ENCODE measurements around the gene GAS6. TPM values are rescaled to one million over a fixed set of nuclear protein-coding genes. Genes with fewer than 3 reads are reported as not detected.
"Not testable (repeated sequence)": the region's sequence is repeated elsewhere in the genome, so short reads cannot be mapped to it uniquely, and the experiment has no call there.

Gene GAS6
- total RNA-seq, 6 donors from 2014 or later, result 129 to 299 (median 180) TPM

DNA sequence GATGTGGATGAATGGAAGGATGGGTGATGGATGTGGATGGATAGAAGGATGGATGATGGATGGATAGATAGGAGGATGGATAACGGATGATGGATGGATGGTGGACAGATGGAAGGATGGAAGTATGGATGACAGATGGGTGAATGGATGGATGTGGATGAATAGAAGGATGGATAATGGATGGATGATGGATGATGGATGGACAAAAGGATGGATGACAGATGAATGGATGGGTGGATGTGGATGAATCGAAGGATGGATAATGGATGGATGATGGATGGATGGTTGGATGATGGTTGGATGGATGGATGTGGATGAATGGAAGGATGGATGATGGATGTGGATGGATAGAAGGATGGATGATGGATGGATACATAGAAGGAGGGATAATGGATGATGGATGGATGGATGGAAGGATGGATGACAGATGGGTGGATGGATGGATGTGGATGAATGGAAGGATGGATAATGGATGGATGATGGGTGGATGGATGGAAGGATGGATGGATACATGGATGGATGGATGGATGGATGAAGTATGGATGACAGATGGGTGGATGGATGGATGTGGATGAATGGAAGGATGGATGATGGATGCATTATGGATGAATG, 65.6 kb downstream of the GAS6 start:
- 80 to 83% methylated on average over 2 of the region's 2 CpGs for WGBS, 2 donors
- Histone ChIP-seq H3K4me3 (no peak overlapping the region), H3K27ac (no peak overlapping the region), H3K27me3 (no peaks in the 10 kb centered on the region), H3K9me3 (no peaks in the 10 kb centered on the region), H3K36me3 (peaks cover 0 to 25% (median 2%) of the 10 kb centered on the region in 4 donors), H3K4me1 (peaks cover 0 to 11% (median 8%) of the 10 kb centered on the region in 4 donors)
- DNase-seq, result no peak
- no peak for ATAC-seq (ENCODE audit: low FRiP score in 2 of 2)
- TF ChIP-seq, protein P1, sequence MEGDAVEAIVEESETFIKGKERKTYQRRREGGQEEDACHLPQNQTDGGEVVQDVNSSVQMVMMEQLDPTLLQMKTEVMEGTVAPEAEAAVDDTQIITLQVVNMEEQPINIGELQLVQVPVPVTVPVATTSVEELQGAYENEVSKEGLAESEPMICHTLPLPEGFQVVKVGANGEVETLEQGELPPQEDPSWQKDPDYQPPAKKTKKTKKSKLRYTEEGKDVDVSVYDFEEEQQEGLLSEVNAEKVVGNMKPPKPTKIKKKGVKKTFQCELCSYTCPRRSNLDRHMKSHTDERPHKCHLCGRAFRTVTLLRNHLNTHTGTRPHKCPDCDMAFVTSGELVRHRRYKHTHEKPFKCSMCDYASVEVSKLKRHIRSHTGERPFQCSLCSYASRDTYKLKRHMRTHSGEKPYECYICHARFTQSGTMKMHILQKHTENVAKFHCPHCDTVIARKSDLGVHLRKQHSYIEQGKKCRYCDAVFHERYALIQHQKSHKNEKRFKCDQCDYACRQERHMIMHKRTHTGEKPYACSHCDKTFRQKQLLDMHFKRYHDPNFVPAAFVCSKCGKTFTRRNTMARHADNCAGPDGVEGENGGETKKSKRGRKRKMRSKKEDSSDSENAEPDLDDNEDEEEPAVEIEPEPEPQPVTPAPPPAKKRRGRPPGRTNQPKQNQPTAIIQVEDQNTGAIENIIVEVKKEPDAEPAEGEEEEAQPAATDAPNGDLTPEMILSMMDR (IDR thresholded peaks at IDR 0.05), result no peak
- TF ChIP-seq EP300 (IDR thresholded peaks at IDR 0.05) (no peak), POLR2A (IDR thresholded peaks at IDR 0.05) (no peak), POLR2AphosphoS5 (IDR thresholded peaks at IDR 0.05) (no peak)

DNA sequence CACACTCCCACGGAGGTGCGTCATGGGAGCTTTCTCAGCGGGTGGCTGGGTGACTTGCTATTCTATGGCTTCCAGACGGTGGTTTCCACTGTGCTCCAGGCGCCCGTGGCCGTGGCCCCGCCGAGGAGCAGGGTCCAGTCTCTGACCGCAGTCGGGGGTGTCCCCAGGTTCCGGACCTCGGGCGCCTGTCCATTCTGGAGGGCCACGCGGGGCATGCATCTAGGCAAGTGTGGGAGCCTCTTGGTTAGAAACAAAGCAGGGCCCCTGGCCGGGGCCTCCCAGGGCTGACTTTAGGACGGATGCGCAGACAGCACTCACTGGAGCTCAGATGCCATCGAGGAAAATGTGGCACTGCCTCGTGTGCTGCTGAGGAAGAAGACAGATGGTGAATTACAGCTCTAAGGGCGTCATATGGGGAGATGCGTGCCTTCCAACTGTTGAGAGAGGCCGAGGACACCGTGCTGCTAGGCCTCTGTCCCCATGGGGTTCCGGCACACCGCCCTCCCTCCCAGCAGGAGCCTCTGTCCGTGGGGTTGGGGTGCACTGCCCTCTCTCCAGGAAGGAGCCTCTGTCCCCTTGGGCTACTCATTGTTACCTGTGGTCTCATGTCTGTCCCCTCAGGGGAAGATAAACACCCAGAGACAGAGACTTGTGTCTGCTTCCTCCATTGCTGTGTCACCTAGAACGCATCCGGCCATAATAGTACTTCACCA, 66.8 kb downstream of the GAS6 start:
- peaks cover 0 to 8% (median 5%) of the 10 kb centered on the region in 4 donors for H3K4me1 ChIP-seq
- H3K27me3 ChIP-seq, result no peaks in the 10 kb centered on the region
- ATAC-seq (ENCODE audit: low FRiP score in 2 of 2) (no peak), DNase-seq (peak in 1 of 2 donors; percentile 77)
- TF ChIP-seq EP300 (IDR thresholded peaks at IDR 0.05) (no peak), POLR2A (IDR thresholded peaks at IDR 0.05) (no peak), POLR2AphosphoS5 (IDR thresholded peaks at IDR 0.05) (no peak)
- TF ChIP-seq, protein P1 (IDR thresholded peaks at IDR 0.05), result no peak
- H3K9me3 ChIP-seq, result no peaks in the 10 kb centered on the region
- WGBS, 2 donors, result 93 to 95% methylated on average over 18 to 28 of the region's 30 CpGs
- H3K36me3 ChIP-seq, result peaks cover 0 to 25% (median 2%) of the 10 kb centered on the region in 4 donors
- H3K27ac ChIP-seq, result no peak overlapping the region
- no peak overlapping the region for H3K4me3 ChIP-seq

DNA sequence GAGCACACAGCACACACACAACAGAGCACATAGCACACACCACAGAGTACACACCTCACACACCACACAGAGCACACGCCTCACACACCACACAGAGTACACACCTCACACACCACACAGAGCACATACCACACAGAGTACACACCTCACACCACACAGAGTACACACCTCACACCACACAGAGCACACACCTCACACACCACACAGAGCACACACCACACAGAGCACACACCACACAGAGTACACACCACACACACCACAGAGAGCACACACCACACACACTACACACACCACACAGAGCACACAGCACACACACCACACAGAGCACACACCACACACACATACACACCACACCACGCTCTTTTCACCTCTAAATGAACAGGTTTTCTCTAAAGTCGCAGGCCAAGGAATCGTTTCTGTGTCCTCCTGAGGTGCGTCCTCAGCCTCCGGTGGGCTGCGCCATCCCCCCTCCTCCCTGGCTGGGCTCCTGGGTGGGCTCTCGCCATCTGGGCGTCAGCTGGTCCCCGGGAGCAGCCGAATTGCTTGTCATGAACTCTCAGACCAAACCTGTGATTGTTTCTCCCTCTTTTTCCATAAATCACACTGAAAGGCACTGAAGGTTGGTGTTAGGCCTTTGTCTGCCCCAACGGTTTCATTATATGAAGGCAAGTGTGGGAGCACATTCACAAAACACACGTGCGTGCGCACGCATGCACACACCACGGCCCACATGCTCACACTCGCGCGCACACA, 67.5 kb downstream of the GAS6 start:
- DNase-seq, result no peak
- Histone ChIP-seq H3K27ac (no peak overlapping the region), H3K4me1 (peaks cover 0 to under 1% (median 0%) of the 10 kb centered on the region in 4 donors), H3K9me3 (no peaks in the 10 kb centered on the region), H3K27me3 (no peaks in the 10 kb centered on the region), H3K36me3 (peaks cover 0 to 25% (median 2%) of the 10 kb centered on the region in 4 donors), H3K4me3 (no peak overlapping the region)
- WGBS, 2 donors, result 78 to 88% methylated on average over 19 to 20 of the region's 20 CpGs
- no peak for ATAC-seq (ENCODE audit: low FRiP score in 2 of 2)
- no peak for TF ChIP-seq POLR2A (IDR thresholded peaks at IDR 0.05)
- no peak for TF ChIP-seq EP300 (IDR thresholded peaks at IDR 0.05)
- TF ChIP-seq POLR2AphosphoS5 (IDR thresholded peaks at IDR 0.05), result no peak
- TF ChIP-seq, protein P1 (IDR thresholded peaks at IDR 0.05), result no peak

DNA sequence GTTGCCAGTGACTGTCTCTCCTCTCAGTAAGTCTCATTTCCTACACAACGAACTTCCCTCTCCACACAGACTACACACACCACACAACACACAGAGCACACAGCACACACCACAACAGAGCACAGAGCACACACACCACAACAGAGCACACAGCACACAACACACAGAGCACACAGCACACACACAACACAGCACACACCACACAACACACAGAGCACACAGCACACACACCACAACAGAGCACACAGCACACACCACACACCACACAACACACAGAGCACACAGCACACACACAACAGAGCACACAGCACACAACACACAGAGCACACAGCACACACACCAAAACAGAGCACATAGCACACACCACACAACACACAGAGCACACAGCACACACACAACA, 68.5 kb downstream of the GAS6 start:
- H3K4me1 ChIP-seq; H3K9me3 ChIP-seq; H3K4me3 ChIP-seq; DNase-seq; H3K27ac ChIP-seq; ATAC-seq (ENCODE audit: low FRiP score in 2 of 2); H3K27me3 ChIP-seq: not testable (repeated sequence)
- 23 to 50% methylated on average over 1 of the region's 1 CpG for WGBS, 2 donors
- H3K36me3 ChIP-seq, result peaks cover 0 to 29% (median 2%) of the 10 kb centered on the region in 4 donors

DNA sequence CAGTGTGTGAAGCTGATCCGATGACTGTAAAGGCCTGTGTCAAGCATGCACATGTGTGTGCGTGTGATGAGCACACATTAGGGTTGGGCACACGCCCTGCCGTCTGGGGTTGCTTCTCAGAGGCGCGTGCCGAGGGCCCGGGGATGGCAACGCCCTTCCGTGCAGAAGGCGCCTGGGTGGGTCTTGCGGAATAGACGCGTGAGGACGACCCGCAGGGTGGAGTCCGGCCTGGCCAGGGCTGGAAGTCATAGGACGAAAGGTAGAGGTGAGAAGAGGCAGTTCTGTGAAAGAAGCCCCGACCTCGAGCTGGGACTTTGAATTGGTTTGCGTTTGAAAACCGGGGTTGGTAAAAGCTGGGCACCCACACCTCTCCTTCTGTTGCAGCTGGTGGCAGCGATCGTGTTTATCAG, 69.1 kb downstream of the GAS6 start:
- TF ChIP-seq, protein P1 (IDR thresholded peaks at IDR 0.05), result no peak
- TF ChIP-seq POLR2A (IDR thresholded peaks at IDR 0.05) (no peak), EP300 (IDR thresholded peaks at IDR 0.05) (no peak)
- H3K9me3 ChIP-seq, result no peaks in the 10 kb centered on the region
- no peaks in the 10 kb centered on the region for H3K27me3 ChIP-seq
- H3K4me3 ChIP-seq, result no peak overlapping the region
- H3K4me1 ChIP-seq, result no peaks in the 10 kb centered on the region
- H3K27ac ChIP-seq, result no peak overlapping the region
- WGBS, 2 donors, result 86 to 88% methylated on average over 24 of the region's 24 CpGs
- DNase-seq, result peak in 1 of 2 donors; percentile 77
- H3K36me3 ChIP-seq, result peaks cover 0 to 29% (median 2%) of the 10 kb centered on the region in 4 donors
- no peak for ATAC-seq (ENCODE audit: low FRiP score in 2 of 2)

Data from upper lobe of left lung (tissue), 6 donors.